IPS-18c (cell line): ENCODE results near the gene PLK3.
"Not testable (repeated sequence)": the region's sequence is repeated elsewhere in the genome, so short reads cannot be mapped to it uniquely, and the experiment has no call there.

Source experiments
- H3K4me3 ChIP-seq: 2 replicates; pipeline ENCODE4 v1.7.0; 2013; ENCODE audit warnings: low read depth, mild to moderate bottlenecking, low read length, moderate library complexity; ENCODE audit not compliant: insufficient read depth
- H3K9me3 ChIP-seq: one replicate; pipeline ENCODE4 v1.6.1; 2013; ENCODE audit warnings: mild to moderate bottlenecking, low read length, moderate library complexity; ENCODE audit not compliant: control insufficient read depth, insufficient read depth

The PLK3 gene

DNA sequence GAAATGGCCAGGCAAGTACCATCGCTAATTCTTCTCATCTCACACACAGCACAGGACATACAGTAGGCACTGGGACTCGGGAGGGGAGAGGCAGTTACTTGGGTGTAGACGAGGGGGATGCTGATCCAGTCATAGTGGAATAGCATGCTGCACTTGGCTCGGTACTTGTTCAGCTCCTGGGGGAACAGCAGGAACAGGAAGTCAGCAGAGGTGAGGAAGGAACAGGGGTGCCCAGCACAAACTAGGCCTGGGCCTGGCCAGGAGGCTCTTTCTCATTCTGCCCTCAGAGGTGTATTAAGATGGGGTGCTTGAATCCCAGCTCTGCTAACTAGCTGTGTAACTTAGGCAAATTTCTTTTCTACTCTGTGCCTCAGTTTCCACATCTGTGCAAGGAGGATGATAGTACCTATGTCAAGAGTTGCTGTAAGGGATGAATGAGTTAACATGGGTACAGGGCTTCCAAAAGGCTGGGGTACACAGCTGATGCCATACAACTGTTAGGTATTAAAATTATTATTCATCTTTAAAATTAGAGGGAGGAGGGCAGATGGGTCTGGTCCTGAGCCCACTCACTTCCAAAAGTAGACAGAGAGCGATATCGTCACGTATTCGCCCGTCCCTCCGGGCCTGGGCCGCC lies 14.6 kb upstream of the PLK3 start:
- Histone ChIP-seq H3K9me3 (no peaks in the 10 kb centered on the region), H3K4me3 (peak overlapping the region; percentile 66)

DNA sequence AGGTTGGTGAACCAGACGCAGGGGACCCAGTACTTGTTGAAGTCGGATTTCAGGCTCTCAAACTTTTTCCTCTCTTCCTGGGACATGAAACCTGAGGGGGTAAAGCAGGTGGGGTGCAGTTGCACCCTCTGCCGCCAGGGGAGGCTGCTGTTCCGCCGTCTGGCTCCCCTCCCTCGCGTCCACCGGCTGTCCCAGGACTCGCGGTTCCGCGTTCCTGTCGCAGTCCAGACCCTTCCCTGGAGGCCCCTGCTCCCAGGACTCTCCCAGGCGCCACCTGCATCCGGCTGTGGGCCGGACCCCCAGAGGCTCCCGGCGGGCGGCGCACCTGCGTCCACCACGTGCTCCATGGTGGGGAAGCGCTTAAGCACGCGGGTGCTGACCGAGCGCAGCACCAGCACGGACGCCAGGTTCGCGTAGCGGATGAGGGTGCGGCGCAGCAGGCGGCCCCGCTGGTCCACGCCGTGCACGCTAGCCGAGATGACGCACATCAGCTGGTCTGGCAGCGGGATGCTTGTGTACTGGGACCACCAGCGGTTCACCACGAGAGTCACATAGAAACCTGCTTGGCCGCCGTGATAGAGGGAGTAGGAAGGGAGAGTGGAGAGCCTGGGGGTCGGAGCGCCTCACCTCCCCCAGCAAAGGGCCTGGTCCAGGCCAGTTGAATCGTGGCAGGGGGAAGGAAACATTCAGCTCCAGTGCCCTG lies 13.9 kb upstream of the PLK3 start:
- H3K9me3 ChIP-seq, result no peaks in the 10 kb centered on the region
- H3K4me3 ChIP-seq, result peak overlapping the region; percentile 66

DNA sequence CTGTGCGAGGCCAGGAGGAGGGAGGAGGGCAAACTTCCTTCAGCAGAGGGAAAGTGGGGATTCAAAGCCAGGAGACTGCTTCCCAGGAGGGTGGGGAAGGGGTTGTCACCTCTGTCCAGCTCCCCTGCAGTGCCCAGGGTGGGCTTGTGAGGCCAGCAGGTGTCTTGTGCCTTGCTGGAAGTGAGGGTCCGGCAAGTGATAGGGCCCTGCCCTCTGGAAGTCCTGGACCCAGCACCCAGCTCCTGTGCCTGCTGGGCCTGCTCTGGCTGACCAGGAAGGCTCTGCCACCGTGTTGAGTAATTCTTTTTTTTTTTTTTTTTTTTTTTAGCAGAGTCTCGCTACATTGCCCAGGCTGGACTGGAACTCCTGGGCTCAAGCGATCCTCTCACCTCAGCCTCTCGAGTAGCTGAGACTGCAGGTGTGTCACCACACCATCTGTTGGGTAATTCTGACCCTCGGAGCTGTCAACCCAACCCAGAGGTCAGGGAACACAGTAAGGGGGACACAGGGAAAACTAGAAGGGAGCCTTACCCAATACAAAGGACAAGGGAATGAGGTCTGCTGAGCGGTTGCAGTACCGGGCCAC lies 13.2 kb upstream of the PLK3 start:
- Histone ChIP-seq H3K9me3 (no peaks in the 10 kb centered on the region), H3K4me3 (peak overlapping the region; percentile 66)

DNA sequence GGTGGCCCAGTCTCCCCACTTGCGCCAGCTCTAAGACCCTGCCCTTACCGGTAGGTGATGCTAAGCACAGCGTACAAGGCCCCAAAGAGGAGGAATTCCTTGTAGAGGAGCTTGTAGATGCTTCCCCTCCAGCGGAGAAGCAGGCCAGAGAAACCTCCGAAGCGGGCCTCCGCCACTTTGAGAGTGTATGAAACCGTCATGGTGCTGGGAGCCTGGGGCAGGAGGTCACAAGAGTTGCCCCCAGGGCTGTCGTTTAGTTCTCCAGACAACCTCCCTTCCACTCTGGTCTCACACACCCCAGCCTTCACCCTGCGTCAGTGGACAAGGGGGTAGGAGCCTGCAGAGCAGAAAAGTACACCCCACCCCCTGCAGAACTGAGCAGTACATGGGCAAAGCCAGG lies 12.7 kb upstream of the PLK3 start:
- Histone ChIP-seq H3K4me3 (no peak overlapping the region), H3K9me3 (no peaks in the 10 kb centered on the region)

DNA sequence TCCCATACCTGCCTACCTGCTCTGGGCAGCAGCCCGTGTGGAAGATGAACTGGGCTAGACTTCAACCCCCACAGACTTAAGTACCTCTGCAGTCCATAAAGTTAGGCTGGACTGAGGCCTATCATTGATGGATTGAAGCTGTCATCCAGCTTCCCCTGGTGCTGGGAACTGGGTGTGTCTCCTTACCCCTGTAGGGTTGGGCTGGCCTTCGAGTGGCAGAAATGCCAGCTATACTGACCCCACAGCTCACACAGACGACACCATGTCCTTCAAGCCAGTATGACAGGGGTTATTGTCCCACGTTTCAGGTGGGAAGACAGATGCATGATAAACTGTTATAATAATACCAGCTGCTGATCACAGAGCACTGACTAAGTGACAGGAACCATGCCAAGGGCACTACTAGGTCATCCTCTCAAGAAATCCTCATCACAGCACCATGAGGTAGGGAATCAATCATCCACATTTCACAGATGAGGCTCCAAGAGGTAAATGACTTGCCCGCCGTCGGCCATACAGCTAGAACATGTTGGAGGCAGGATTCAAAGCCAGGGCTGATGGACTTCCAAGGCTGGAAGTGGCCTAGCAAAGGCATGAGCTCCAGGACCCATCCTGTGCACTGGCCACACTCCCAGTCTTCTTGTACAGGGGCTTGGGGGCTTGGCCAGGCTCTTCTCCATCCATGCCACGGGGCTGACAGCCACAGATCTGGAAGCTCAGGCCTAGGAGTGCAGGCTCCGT lies 11.9 kb upstream of the PLK3 start, which contains the start of gene BEST4:
BEST4 (minus strand) TSS at position 51 of the 741 bp plus-strand sequence. CDS start 465 bp downstream, outside the sequence.
- Histone ChIP-seq H3K4me3 (0 out of 2 replicates have a peak within 1 kb of the TSS, but pooled peaks have one; percentile 66), H3K9me3 (no peaks in the 10 kb centered on the region)

DNA sequence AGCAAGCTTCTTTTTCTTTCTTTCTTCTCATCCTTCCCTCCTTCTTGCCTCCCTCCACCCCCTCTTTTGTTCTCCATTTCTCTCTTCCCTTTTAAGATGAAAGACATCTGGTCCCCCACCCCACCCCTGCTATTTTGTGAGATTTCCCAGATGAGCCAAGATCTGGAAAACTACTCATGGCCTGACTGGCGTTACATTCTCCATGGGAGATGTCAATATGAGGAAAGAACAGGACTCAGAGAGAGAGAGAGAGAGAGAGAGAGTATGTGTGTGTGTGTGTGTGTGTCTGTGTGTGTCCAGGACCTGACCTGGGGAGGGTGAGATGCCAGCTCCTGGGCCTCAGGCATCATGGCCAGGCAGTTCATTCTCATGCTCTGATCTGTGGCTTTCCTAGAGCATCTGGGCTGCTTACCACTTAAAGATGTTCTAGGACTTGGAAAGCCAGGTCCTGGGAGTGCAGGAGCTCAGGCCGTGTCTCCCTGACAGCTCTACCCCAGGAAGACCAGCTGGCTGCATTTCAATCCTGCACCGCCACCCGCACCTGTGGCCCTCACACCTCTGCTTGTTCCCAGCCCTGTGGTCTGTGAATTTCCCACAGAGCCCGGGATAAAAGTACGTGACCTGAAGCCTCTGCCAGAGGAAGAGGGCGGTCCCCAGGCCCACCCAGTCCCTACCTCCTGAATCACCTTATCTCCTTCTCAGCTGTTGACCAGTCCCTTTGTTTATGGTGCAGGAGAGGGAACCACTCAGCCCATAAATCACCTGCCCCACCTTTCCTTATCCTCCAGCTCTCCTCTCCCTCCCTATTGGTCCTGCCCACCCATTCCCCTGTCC lies 9.0 kb upstream of the PLK3 start:
- no peaks in the 10 kb centered on the region for H3K9me3 ChIP-seq
- H3K4me3 ChIP-seq, result no peak overlapping the region

DNA sequence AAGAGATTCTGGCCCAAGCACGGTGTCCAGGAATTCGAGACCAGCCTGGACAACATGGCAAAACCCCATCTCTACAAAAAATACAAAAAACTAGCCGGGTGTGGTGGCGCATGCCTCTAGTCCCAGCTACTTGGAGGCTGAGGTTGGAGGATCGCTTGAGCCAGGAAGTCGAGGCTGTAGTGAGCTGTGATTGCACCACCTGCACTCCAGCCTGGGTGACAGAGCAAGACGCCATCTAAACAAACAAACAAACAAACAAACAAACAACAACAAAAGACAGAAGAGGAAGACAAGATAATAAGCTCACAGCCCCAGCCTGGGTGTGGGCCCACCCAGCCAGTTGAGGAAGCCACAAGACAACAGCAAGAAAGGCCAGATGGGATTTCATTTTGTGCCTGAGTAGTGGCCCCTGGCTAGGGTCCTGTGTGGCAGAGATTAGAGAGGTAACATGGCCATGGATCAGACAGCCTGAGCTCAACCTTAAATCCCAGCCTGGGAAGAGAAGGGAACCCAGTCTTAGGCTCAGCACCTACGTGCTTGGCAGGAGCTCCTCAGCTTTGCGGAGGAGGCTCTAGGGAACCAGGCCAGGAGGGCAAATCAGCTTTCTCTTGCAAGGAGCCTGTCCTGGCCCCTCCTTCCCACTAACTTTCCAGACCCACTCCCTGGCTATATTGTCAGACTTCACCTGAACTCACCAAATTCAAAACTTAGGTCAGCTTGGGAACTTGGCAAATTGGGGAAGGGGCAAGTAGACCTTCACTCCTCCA lies 7.3 kb upstream of the PLK3 start:
- Histone ChIP-seq H3K9me3 (no peaks in the 10 kb centered on the region), H3K4me3 (0 out of 2 replicates have a peak overlapping the region, but pooled peaks have one; percentile 9)

DNA sequence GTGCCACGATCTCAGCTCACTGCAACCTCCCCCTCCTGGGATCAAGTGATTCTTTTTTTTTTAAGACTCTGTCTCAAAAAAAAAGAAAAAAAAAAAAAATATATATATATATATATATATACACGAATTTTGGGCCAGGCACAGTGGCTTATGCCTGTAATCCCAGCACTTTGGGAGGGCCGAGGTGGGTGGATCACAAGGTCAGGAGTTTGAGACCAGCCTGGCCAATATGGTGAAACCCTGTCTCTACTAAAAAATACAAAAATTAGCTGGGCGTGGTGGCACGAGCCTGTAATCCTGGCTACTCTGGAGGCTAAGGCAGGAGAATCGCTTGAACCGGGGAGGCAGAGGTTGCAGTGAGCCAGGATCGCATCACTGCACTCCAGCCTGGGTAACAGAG lies 2.3 kb upstream of the PLK3 start:
- not testable (repeated sequence) for H3K9me3 ChIP-seq, H3K4me3 ChIP-seq

DNA sequence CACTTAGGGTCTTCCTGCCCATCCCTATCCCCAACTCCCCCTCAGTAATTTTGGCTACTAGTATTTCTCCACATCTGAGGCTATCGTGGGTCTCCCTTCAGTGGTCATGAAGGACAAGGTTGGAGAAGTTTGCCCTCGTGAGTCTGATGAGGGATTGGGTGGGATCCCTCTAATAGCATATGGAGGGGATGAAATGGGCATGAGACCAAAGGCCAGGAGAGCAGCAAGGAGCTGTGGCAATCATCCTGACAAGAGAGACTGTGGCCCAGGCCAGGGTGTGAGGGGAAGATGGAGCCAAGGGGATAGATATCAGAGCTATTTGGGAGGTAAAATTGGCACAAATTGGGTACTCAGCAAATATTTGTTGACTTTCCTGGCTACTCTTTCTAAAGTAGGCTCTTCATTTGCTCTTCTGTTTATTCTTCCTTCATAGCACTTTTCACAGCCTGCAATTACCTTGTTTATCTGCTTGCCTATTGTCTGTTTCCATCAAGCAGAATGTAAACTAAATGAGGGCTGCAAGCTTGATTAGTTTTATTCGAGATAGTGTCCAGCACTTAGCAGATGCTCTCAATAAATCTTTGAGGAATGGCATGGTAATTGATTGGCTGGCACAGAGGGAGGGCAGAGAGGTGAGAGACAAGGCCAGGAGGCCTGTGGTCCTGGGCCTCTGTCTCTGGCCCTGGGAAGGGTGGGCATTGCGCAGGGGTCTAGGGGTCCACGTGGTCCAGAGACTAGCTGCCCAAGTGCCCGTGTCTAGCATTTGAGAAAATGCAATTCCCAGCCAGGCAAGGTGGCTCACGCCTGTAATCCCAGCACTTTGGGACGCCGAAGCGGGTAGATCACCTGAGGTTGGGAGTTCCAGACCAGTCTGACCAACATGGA lies 1.5 kb upstream of the PLK3 start:
- Histone ChIP-seq H3K4me3 (no peak overlapping the region), H3K9me3 (no peaks in the 10 kb centered on the region)

DNA sequence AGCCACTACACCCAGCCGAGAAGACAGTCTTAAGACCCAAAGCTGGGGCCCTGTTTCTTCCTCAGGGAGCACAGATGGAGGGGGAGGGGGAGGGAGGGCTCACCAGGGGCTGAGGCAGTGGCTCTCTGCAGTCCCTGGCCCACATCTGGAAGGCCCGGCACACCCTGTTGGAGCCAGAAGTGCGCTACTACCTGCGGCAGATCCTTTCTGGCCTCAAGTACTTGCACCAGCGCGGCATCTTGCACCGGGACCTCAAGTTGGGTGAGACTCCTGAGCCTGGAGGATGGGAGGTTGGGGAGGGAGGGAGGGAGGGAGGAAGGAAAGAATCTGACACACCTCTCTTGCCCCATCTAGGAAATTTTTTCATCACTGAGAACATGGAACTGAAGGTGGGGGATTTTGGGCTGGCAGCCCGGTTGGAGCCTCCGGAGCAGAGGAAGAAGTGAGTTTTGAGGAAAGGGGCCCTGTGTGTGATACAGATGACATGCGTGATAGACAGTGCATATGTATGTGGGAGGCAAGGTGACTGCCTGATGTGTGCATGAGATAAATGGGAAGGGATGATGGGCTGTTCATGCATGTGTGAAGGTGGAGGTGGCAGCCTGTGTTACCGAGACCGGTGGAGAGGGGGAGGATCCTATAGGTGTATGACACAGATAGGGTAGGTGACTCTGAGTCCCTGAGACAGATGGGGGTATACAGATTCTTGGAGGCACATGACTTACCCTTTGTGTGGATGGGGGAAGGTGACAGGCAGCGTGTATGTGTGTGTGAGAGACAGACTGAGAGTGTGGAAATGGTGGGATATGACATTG lies 1.5 kb downstream of the PLK3 start:
- Histone ChIP-seq H3K4me3 (0 out of 2 replicates have a peak overlapping the region, but pooled peaks have one; percentile 2), H3K9me3 (no peaks in the 10 kb centered on the region)

DNA sequence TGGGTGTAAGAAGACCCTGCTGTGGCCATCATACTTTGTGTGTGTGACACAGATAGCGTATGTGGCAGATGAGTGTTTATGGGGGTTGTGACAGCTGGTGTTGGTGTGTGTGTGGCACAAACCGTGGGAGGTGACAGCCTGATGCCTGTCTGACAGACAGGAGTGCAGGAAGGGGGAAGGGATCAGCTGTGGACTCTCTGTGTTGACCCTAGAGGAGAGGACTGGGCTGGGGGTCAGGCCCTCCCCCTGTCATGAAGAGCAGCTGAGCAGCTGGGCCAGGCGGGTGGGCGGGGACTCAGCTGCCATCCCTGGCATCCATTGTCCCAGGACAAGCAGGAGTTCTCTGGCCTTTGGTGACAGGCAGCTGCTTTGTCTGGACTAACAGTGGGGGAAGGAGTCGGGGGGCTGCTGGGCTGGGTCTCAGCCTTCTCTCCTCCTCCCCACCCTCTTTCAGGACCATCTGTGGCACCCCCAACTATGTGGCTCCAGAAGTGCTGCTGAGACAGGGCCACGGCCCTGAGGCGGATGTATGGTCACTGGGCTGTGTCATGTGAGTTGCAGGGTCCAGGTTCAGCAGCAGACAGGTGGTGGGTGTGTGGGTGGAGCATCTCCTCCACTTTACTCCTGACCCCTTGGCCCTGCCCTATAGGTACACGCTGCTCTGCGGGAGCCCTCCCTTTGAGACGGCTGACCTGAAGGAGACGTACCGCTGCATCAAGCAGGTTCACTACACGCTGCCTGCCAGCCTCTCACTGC lies 2.3 kb downstream of the PLK3 start:
- Histone ChIP-seq H3K9me3 (no peaks in the 10 kb centered on the region), H3K4me3 (0 out of 2 replicates have a peak overlapping the region, but pooled peaks have one; percentile 2)

DNA sequence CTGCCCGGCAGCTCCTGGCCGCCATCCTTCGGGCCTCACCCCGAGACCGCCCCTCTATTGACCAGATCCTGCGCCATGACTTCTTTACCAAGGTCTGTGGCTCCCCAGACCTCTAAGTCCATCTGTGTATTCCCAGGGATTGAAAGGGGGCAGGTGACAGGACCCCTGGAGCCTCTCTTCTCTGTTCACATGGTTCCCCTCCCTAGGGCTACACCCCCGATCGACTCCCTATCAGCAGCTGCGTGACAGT lies 2.8 kb downstream of the PLK3 start:
- Histone ChIP-seq H3K9me3 (no peaks in the 10 kb centered on the region), H3K4me3 (no peak overlapping the region)

DNA sequence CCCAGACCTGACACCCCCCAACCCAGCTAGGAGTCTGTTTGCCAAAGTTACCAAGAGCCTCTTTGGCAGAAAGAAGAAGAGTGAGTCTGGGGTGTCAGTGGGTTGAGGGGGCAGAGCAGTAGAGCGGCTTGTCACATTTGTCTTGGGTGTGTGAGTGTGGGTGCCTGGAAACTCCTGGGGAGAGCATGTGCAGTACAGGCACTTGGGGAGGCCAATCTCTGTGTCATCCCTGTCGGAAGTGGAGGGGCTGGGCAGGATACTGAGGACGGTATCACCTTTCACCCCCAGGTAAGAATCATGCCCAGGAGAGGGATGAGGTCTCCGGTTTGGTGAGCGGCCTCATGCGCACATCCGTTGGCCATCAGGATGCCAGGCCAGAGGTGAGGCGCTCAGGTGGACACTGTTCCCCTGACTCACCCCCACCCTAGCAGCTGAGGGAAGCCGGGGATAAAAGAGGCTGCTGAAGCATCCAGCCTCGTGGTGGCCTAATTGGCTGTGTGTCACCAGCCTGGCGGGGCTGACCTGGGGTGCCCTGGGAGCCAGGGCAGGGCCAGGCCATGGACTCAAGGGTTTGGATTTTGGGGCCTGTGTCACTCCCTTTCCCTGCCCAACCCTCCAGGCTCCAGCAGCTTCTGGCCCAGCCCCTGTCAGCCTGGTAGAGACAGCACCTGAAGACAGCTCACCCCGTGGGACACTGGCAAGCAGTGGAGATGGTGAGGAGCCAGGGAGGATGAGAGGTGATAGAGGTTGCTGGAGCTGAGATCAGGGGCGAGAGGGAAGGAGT lies 3.3 kb downstream of the PLK3 start:
- Histone ChIP-seq H3K9me3 (no peaks in the 10 kb centered on the region), H3K4me3 (no peak overlapping the region)
